Suprapubic skin (tissue), 4 donors: ENCODE data around the gene SLC45A3.

ENCODE experiments used
- CTCF ChIP-seq, 2 donors: fragments of 200-600 bp in 1 of 2; fragments of 450-650 bp in 1 of 2; sonication (generic) in 1 of 2; IDR thresholded peaks; one replicate each; pipeline ENCODE4 v1.5.1; 2016 to 2019; ENCODE audit warnings: antibody characterized with exemption in 2 of 2, mild to moderate bottlenecking in 1 of 2, moderate library complexity in 1 of 2
- EP300 ChIP-seq: sonication (generic); formaldehyde crosslinking; IDR thresholded peaks from one replicate; pipeline ENCODE4 v1.6.1; 2017; ENCODE audit warnings: antibody characterized with exemption
- POLR2A ChIP-seq, 2 donors: fragments of 450-650 bp; IDR thresholded peaks; one replicate each; pipeline ENCODE4 v1.6.1; 2017; ENCODE audit warnings: antibody characterized with exemption in 2 of 2, mild to moderate bottlenecking in 2 of 2, moderate library complexity in 2 of 2
- POLR2AphosphoS5 ChIP-seq, 3 donors: sonication (generic); formaldehyde crosslinking; IDR thresholded peaks; one replicate each; pipeline ENCODE4 v1.6.1; 2017; ENCODE audit warnings: antibody characterized with exemption in 3 of 3

GRCh38 chr1:205700865-205701401 lies 20.6 kb upstream of the SLC45A3 start:
- TF ChIP-seq CTCF (IDR thresholded peaks at IDR 0.05) (no peak), EP300 (no peak), POLR2A (IDR thresholded peaks at IDR 0.05) (no peak), POLR2AphosphoS5 (IDR thresholded peaks at IDR 0.05) (no peak)
